Left hindlimb (tissue), 1 donor: ENCODE results near the gene NUMBL.
"Not testable (repeated sequence)": the region's sequence is repeated elsewhere in the genome, so short reads cannot be mapped to it uniquely, and the experiment has no call there.

Experiments
- DNase-seq: peaks from one replicate; pipeline ENCODE4 v3.0.0-alpha.2; 2018

NUMBL gene

GRCh38 chr19:40626918-40627317 lies 63.5 kb downstream of the NUMBL start:
- no peak for DNase-seq

GRCh38 chr19:40625406-40626120 lies 64.9 kb downstream of the NUMBL start:
- no peak for DNase-seq

GRCh38 chr19:40624369-40625153 lies 65.9 kb downstream of the NUMBL start:
- DNase-seq, result not testable (repeated sequence)

GRCh38 chr19:40623403-40624251 lies 66.8 kb downstream of the NUMBL start:
- DNase-seq, result no peak

GRCh38 chr19:40622773-40623075 lies 67.7 kb downstream of the NUMBL start:
- no peak for DNase-seq

- no peak for DNase-seq
Measured at GRCh38 chr19:40621966-40622772, 68.3 kb downstream of the NUMBL start.

- DNase-seq, result no peak
Measured at GRCh38 chr19:40621283-40621682, 69.2 kb downstream of the NUMBL start.

GRCh38 chr19:40620161-40620485 lies 70.3 kb downstream of the NUMBL start:
- DNase-seq, result no peak

- no peak for DNase-seq
Measured at GRCh38 chr19:40619333-40620160, 70.9 kb downstream of the NUMBL start.

- no peak for DNase-seq
Measured at GRCh38 chr19:40617961-40618360, 72.5 kb downstream of the NUMBL start.

- no peak for DNase-seq
Measured at GRCh38 chr19:40616941-40617340, 73.5 kb downstream of the NUMBL start.

- DNase-seq, result no peak
Measured at GRCh38 chr19:40616178-40616577, 74.3 kb downstream of the NUMBL start.
